Gastrocnemius medialis (tissue), 4 donors: ENCODE results near the gene TMEM106C.

Experiments used
- POLR2A ChIP-seq, 2 donors: fragments of 450-650 bp; IDR thresholded peaks; one replicate each; pipeline ENCODE4 v1.6.1; 2017; ENCODE audit warnings: antibody characterized with exemption in 2 of 2, mild to moderate bottlenecking in 2 of 2, moderate library complexity in 2 of 2
- TF ChIP-seq, protein P1 (sequence below), 5 experiments: fragments of 450-650 bp in 3 of 5; fragments of 200-600 bp in 2 of 5; sonication (generic) in 2 of 5; IDR thresholded peaks in 4 of 5; conservative IDR thresholded peaks in 1 of 5; 1 replicate in 4 of 5; 2 replicates in 1 of 5; pipeline ENCODE4 v1.5.1; 2016 to 2019; ENCODE audit warnings: antibody characterized with exemption in 5 of 5, mild to moderate bottlenecking in 3 of 5, moderate library complexity in 3 of 5

DNA sequence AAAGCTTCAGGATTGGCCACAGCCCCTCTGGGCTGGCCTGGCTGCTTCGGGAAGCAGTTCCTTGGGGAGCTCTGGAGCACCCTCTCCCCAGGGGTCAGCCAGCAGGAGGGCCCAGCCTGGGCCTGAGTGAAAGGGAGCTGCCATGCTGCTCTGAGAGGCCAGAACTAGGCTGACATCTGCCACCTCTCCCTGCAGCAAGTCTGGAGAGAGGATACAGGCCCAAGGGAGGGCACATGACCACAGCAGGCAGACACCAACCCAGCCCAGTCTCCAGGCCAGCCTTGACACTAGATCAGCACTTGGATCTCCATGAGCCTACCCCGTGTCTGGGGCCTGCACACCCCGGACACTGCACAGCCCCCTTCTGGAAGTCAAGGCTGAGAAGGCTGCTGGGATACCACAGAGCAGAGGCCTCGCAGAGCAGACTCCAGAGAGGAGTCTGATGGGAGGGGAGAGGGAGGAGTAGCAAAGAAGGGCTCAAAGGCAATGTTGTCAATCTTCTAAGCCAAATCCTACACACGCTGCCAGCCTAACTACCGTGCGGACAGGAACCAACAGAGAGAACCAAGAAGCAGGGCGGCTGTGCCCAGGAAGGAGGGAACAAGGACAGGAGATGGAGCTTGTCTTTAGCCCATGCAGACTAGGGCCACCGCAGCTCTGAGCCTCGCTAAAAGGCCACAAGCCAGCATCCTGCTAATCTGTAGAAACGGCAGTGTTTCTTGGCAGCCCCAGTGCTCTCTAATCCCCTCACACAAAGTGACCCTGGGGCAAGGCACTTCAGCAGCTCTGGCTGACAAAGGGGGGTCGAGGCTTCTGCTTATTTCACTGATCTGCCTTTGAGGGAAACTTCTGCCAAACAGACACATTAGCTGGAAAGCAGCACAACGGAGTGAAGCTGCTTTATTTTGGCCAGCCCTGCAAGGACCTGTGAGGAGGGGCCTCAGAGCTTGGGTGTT is 28.0 kb downstream of the TMEM106C start:
- TF ChIP-seq, protein P1, sequence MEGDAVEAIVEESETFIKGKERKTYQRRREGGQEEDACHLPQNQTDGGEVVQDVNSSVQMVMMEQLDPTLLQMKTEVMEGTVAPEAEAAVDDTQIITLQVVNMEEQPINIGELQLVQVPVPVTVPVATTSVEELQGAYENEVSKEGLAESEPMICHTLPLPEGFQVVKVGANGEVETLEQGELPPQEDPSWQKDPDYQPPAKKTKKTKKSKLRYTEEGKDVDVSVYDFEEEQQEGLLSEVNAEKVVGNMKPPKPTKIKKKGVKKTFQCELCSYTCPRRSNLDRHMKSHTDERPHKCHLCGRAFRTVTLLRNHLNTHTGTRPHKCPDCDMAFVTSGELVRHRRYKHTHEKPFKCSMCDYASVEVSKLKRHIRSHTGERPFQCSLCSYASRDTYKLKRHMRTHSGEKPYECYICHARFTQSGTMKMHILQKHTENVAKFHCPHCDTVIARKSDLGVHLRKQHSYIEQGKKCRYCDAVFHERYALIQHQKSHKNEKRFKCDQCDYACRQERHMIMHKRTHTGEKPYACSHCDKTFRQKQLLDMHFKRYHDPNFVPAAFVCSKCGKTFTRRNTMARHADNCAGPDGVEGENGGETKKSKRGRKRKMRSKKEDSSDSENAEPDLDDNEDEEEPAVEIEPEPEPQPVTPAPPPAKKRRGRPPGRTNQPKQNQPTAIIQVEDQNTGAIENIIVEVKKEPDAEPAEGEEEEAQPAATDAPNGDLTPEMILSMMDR (IDR thresholded peaks at IDR 0.05 in 4 of 5, conservative IDR thresholded peaks at IDR 0.05 in 1 of 5): no peak
- no peak for TF ChIP-seq POLR2A (IDR thresholded peaks at IDR 0.05)
